HEK293 (cell line): Measurements from ENCODE around the gene TUBG2.

Source experiments
- BCL11B ChIP-seq: fragments of 450-650 bp; formaldehyde crosslinking; IDR thresholded peaks from 2 replicates; pipeline ENCODE4 v1.5.1; 2016; ENCODE audit warnings: low read depth, missing biosample characterization, missing genetic modification characterization
- EGR2 ChIP-seq: fragments of 450-650 bp; formaldehyde crosslinking; IDR thresholded peaks from 2 replicates; pipeline ENCODE4 v1.5.1; 2016; ENCODE audit warnings: low read depth, missing biosample characterization, missing genetic modification characterization
- GLI4 ChIP-seq: fragments of 450-650 bp; formaldehyde crosslinking; IDR thresholded peaks from 2 replicates; pipeline ENCODE4 v1.5.1; 2016; ENCODE audit warnings: missing biosample characterization, missing genetic modification characterization
- HOXA7 ChIP-seq: sonication (generic); formaldehyde crosslinking; IDR thresholded peaks from 2 replicates; pipeline ENCODE4 v1.8.1; 2022; ENCODE audit warnings: missing genetic modification reagents, borderline replicate concordance
- HOXC10 ChIP-seq: sonication (generic); formaldehyde crosslinking; IDR thresholded peaks from 2 replicates; pipeline ENCODE4 v1.8.1; 2023; ENCODE audit warnings: mild to moderate bottlenecking, missing genetic modification reagents
- KLF7 ChIP-seq: fragments of 450-650 bp; formaldehyde crosslinking; IDR thresholded peaks from 2 replicates; pipeline ENCODE4 v1.5.1; 2016; ENCODE audit warnings: missing biosample characterization, missing genetic modification characterization, borderline replicate concordance
- KLF9 ChIP-seq: fragments of 450-650 bp; formaldehyde crosslinking; IDR thresholded peaks from 2 replicates; pipeline ENCODE4 v1.5.1; 2016; ENCODE audit warnings: missing biosample characterization, missing genetic modification characterization, low read depth
- MYNN ChIP-seq: fragments of 450-650 bp; formaldehyde crosslinking; IDR thresholded peaks from 2 replicates; pipeline ENCODE4 v1.5.1; 2016; ENCODE audit warnings: missing biosample characterization, missing genetic modification characterization, borderline replicate concordance
- PRDM6 ChIP-seq: fragments of 450-650 bp; formaldehyde crosslinking; IDR thresholded peaks from 2 replicates; pipeline ENCODE4 v1.5.1; 2017; ENCODE audit warnings: missing biosample characterization, missing genetic modification characterization
- SALL2 ChIP-seq: fragments of 450-650 bp; formaldehyde crosslinking; IDR thresholded peaks from 2 replicates; pipeline ENCODE4 v1.5.0; 2017; ENCODE audit warnings: missing biosample characterization, mild to moderate bottlenecking, missing genetic modification characterization, borderline replicate concordance
- TCF7L2 ChIP-seq: IDR thresholded peaks from 2 replicates; pipeline ENCODE4 v1.6.1; 2011; ENCODE audit warnings: low read depth, mild to moderate bottlenecking, inconsistent platforms, low read length, moderate library complexity, borderline replicate concordance
- ZBTB44 ChIP-seq: fragments of 450-650 bp; IDR thresholded peaks from 2 replicates; pipeline ENCODE4 v1.5.1; 2018; ENCODE audit warnings: missing biosample characterization, mild to moderate bottlenecking, missing genetic modification characterization
- ZNF18 ChIP-seq: fragments of 450-650 bp; formaldehyde crosslinking; IDR thresholded peaks from 2 replicates; pipeline ENCODE4 v1.5.1; 2016; ENCODE audit warnings: missing biosample characterization, missing genetic modification characterization
- ZNF266 ChIP-seq: fragments of 450-650 bp; formaldehyde crosslinking; IDR thresholded peaks from 2 replicates; pipeline ENCODE4 v1.5.1; 2016; ENCODE audit warnings: missing biosample characterization, missing genetic modification characterization, low read depth
- ZNF341 ChIP-seq: fragments of 450-650 bp; formaldehyde crosslinking; IDR thresholded peaks from 2 replicates; pipeline ENCODE4; 2016; ENCODE audit warnings: low read depth, missing biosample characterization, missing genetic modification characterization
- ZNF416 ChIP-seq: fragments of 450-650 bp; formaldehyde crosslinking; IDR thresholded peaks from 2 replicates; pipeline ENCODE4 v1.5.1; 2016; ENCODE audit warnings: missing biosample characterization, missing genetic modification characterization
- ZNF423 ChIP-seq: fragments of 450-650 bp; formaldehyde crosslinking; IDR thresholded peaks from 2 replicates; pipeline ENCODE4 v1.5.1; 2016; ENCODE audit warnings: missing biosample characterization, missing genetic modification characterization
- ZNF473 ChIP-seq: fragments of 450-650 bp; formaldehyde crosslinking; IDR thresholded peaks from 2 replicates; pipeline ENCODE4 v1.5.1; 2017; ENCODE audit warnings: missing biosample characterization, missing genetic modification characterization
- ZNF513 ChIP-seq: fragments of 450-650 bp; IDR thresholded peaks from 2 replicates; pipeline ENCODE4 v1.5.1; 2018; ENCODE audit warnings: missing biosample characterization, missing genetic modification characterization
- ZNF529 ChIP-seq: fragments of 450-650 bp; formaldehyde crosslinking; IDR thresholded peaks from 2 replicates; pipeline ENCODE4 v1.5.1; 2017; ENCODE audit warnings: missing genetic modification characterization, missing biosample characterization; ENCODE audit not compliant: insufficient replicate concordance
- ZNF561 ChIP-seq: fragments of 450-650 bp; IDR thresholded peaks from 2 replicates; pipeline ENCODE4 v1.5.1; 2018; ENCODE audit warnings: missing biosample characterization, missing genetic modification characterization, borderline replicate concordance
- ZNF621 ChIP-seq: fragments of 450-650 bp; formaldehyde crosslinking; IDR thresholded peaks from 2 replicates; pipeline ENCODE4 v1.5.1; 2017; ENCODE audit warnings: missing biosample characterization, missing genetic modification characterization
- ZNF624 ChIP-seq: fragments of 450-650 bp; formaldehyde crosslinking; IDR thresholded peaks from 2 replicates; pipeline ENCODE4 v1.5.1; 2017; ENCODE audit warnings: missing biosample characterization, missing genetic modification characterization
- ZNF626 ChIP-seq: fragments of 450-650 bp; sonication (Bioruptor Pico); formaldehyde crosslinking; IDR thresholded peaks from 2 replicates; pipeline ENCODE4 v1.5.1; 2018; ENCODE audit warnings: missing biosample characterization, missing genetic modification characterization, inconsistent platforms
- ZNF645 ChIP-seq: fragments of 450-650 bp; formaldehyde crosslinking; IDR thresholded peaks from 2 replicates; pipeline ENCODE4; 2016; ENCODE audit warnings: missing biosample characterization, missing genetic modification characterization
- ZNF692 ChIP-seq: fragments of 450-650 bp; formaldehyde crosslinking; IDR thresholded peaks from 2 replicates; pipeline ENCODE4 v1.5.1; 2016; ENCODE audit warnings: missing biosample characterization, missing genetic modification characterization
- ZNF747 ChIP-seq: fragments of 450-650 bp; formaldehyde crosslinking; IDR thresholded peaks from 2 replicates; pipeline ENCODE4 v1.5.1; 2016; ENCODE audit warnings: missing biosample characterization, missing genetic modification characterization
- ZNF768 ChIP-seq: fragments of 450-650 bp; formaldehyde crosslinking; IDR thresholded peaks from 2 replicates; pipeline ENCODE4 v1.5.1; 2018; ENCODE audit warnings: missing biosample characterization, mild to moderate bottlenecking, missing genetic modification characterization
- ZNF830 ChIP-seq: fragments of 450-650 bp; IDR thresholded peaks from 2 replicates; pipeline ENCODE4 v1.5.0; 2018; ENCODE audit warnings: missing biosample characterization, missing genetic modification characterization, low read depth, mild to moderate bottlenecking, moderate library complexity
- ZNF843 ChIP-seq: fragments of 450-650 bp; formaldehyde crosslinking; IDR thresholded peaks from 2 replicates; pipeline ENCODE4 v1.5.1; 2016; ENCODE audit warnings: missing biosample characterization, missing genetic modification characterization
- ZSCAN16 ChIP-seq: fragments of 450-650 bp; formaldehyde crosslinking; IDR thresholded peaks from 2 replicates; pipeline ENCODE4 v1.5.1; 2016; ENCODE audit warnings: missing biosample characterization, missing genetic modification characterization

Gene TUBG2

GRCh38 chr17:42659079-42659931 lies at the start of gene TUBG2 (continued):
- TF ChIP-seq SALL2 (tag by site-specific recombination): no peak
- no peak for TF ChIP-seq GLI4 (tag by site-specific recombination)
- no peak for TF ChIP-seq ZNF416 (tag by site-specific recombination)
- TF ChIP-seq KLF7 (tag by site-specific recombination): no peak
- TF ChIP-seq ZNF266: no peak
- no peak for TF ChIP-seq MYNN (tag by site-specific recombination)
- no peak for TF ChIP-seq ZNF473
- TF ChIP-seq ZBTB44 (tag by site-specific recombination): no peak
- TF ChIP-seq ZNF18 (tag by site-specific recombination): no peak
- TF ChIP-seq ZNF843 (tag by site-specific recombination): no peak
- no peak for TF ChIP-seq ZNF768 (tag by site-specific recombination)
- TF ChIP-seq ZNF830 (tag by site-specific recombination): no peak
- TF ChIP-seq ZNF626 (tag by site-specific recombination): no peak
- TF ChIP-seq ZSCAN16: no peak
- TF ChIP-seq KLF9 (tag by site-specific recombination): peak; percentile 70; the same call in 1 of the 2 replicates
- no peak for TF ChIP-seq ZNF621 (tag by site-specific recombination)
- TF ChIP-seq ZNF645: no peak
- TF ChIP-seq ZNF513 (tag by site-specific recombination): no peak
- no peak for TF ChIP-seq PRDM6
- TF ChIP-seq ZNF624 (tag by site-specific recombination): no peak
- no peak for TF ChIP-seq HOXA7
- no peak for TF ChIP-seq BCL11B (tag by site-specific recombination)
- peak; percentile 88 for TF ChIP-seq ZNF341 (tag by site-specific recombination)
- peak; percentile 60; the same call in 1 of the 2 replicates for TF ChIP-seq ZNF692
- no peak for TF ChIP-seq TCF7L2
- 0 out of 2 replicates have a peak, but pooled peaks have one; percentile 28 for TF ChIP-seq ZNF561 (tag by site-specific recombination)
- no peak for TF ChIP-seq ZNF747 (tag by site-specific recombination)
- no peak for TF ChIP-seq ZNF529
- TF ChIP-seq ZNF423: no peak
- 0 out of 2 replicates have a peak, but pooled peaks have one; percentile 85 for TF ChIP-seq HOXC10 (CRISPR knock-in tag)
- TF ChIP-seq EGR2 (tag by site-specific recombination): peak; percentile 42; the same call in 1 of the 2 replicates
